Prostate gland (tissue), 2 donors: ENCODE data around the gene HGFAC. TPM values are rescaled to one million over a fixed set of nuclear protein-coding genes. Genes with fewer than 3 reads are reported as not detected.

Source experiments
- DNase-seq: peaks from one replicate; pipeline ENCODE4 v3.0.0-alpha.2; 2019; ENCODE audit warnings: low spot score
- H3K27ac ChIP-seq, 2 donors: fragments of 200-600 bp; sonication (generic); 2 replicates each; pipeline ENCODE4 v1.5.1; 2017 to 2019
- H3K27me3 ChIP-seq: fragments of 200-600 bp; sonication (generic); replicated peaks from 2 replicates; pipeline ENCODE4 v1.5.1; 2019; ENCODE audit not compliant: insufficient read depth
- H3K36me3 ChIP-seq, 2 donors: fragments of 200-600 bp; sonication (generic); 1 replicate in 1 of 2; 2 replicates in 1 of 2; pipeline versions ENCODE4 v1.5.1 to v1.8.1; 2017 to 2019
- H3K4me1 ChIP-seq: fragments of 200-600 bp; sonication (generic); replicated peaks from 2 replicates; pipeline ENCODE4 v1.5.1; 2019
- H3K4me3 ChIP-seq, 2 donors: fragments of 200-600 bp; sonication (generic); 2 replicates each; pipeline ENCODE4 v1.5.1; 2017 to 2019
- H3K9me3 ChIP-seq: fragments of 200-600 bp; sonication (generic); 2 replicates; pipeline ENCODE4 v1.5.1; 2017
- CTCF ChIP-seq, 4 experiments: fragments of 200-600 bp in 2 of 4; fragments of 450-650 bp in 2 of 4; sonication (generic) in 2 of 4; IDR thresholded peaks; 1 replicate in 3 of 4; 2 replicates in 1 of 4; pipeline ENCODE4 v1.5.1; 2016 to 2019; ENCODE audit warnings: antibody characterized with exemption in 4 of 4, mild to moderate bottlenecking in 2 of 4, moderate library complexity in 2 of 4
- POLR2A ChIP-seq: fragments of 450-650 bp; IDR thresholded peaks from one replicate; pipeline ENCODE4 v1.6.1; 2016; ENCODE audit warnings: antibody characterized with exemption, mild to moderate bottlenecking
- POLR2AphosphoS5 ChIP-seq: sonication (generic); formaldehyde crosslinking; IDR thresholded peaks from one replicate; pipeline ENCODE4 v1.6.1; 2017; ENCODE audit warnings: antibody characterized with exemption
- WGBS: methylation state at CpG from one replicate; pipeline ENCODE4 v1.1.5; 2018; 5-methylcytosine and 5-hydroxymethylcytosine counted together
- intact Hi-C: fragments of 100-400 bp; cut with DNase I; formaldehyde crosslinking; loops from one replicate; pipeline ENCODE4 v1.14.2; 2022
- total RNA-seq, 2 donors: library from RNA; depleted of rRNA; stranded (reverse); fragments of >200 nt; gene quantifications; one replicate each; pipeline ENCODE4 v1.1.0, GENCODE V29; 2016

The HGFAC gene
- total RNA-seq, 2 donors from 2014 or later = 0.27 to 1.9 TPM

- no peaks in the 10 kb centered on the region for H3K4me1 ChIP-seq
- TF ChIP-seq CTCF (IDR thresholded peaks at IDR 0.05) (no peak), POLR2A (no peak)
- H3K27me3 ChIP-seq = no peaks in the 10 kb centered on the region
- intact Hi-C loops = no loop called here
- H3K27ac ChIP-seq = no peak overlapping the region
- WGBS = 69% methylated on average over 19 of the region's 24 CpGs
- no peaks in the 10 kb centered on the region for H3K9me3 ChIP-seq
- peaks cover 0 to 11% of the 10 kb centered on the region in 2 donors for H3K36me3 ChIP-seq
- no peak for DNase-seq
- H3K4me3 ChIP-seq = no peak overlapping the region
These were observed 15.2 kb upstream of the HGFAC start for GRCh38 chr4:3426465-3427133.

- no peaks in the 10 kb centered on the region for H3K9me3 ChIP-seq
These were observed 14.7 kb upstream of the HGFAC start for GRCh38 chr4:3427134-3427476.

GRCh38 chr4:3427706-3428446, 13.9 kb upstream of the HGFAC start:
- H3K4me3 ChIP-seq = no peak overlapping the region
- 77% methylated on average over 17 of the region's 17 CpGs for WGBS
- no peak for DNase-seq
- H3K4me1 ChIP-seq = no peaks in the 10 kb centered on the region
- TF ChIP-seq POLR2AphosphoS5 = no peak
- no peak for TF ChIP-seq CTCF (IDR thresholded peaks at IDR 0.05)
- no peak for TF ChIP-seq POLR2A
- intact Hi-C loops = no loop called here
- H3K9me3 ChIP-seq = no peaks in the 10 kb centered on the region
- peaks cover 0 to 11% of the 10 kb centered on the region in 2 donors for H3K36me3 ChIP-seq
- no peak overlapping the region for H3K27ac ChIP-seq
- H3K27me3 ChIP-seq = no peaks in the 10 kb centered on the region

More at GRCh38 chr4:3427134-3427476, 14.7 kb upstream of the HGFAC start:
- H3K36me3 ChIP-seq = peaks cover 0 to 11% of the 10 kb centered on the region in 2 donors
- intact Hi-C loops = no loop called here
- H3K27ac ChIP-seq = no peak overlapping the region
- H3K27me3 ChIP-seq = no peaks in the 10 kb centered on the region
- H3K4me1 ChIP-seq = no peaks in the 10 kb centered on the region
- no peak for DNase-seq
- TF ChIP-seq CTCF (IDR thresholded peaks at IDR 0.05) = no peak
- TF ChIP-seq POLR2AphosphoS5 = no peak
- TF ChIP-seq POLR2A = no peak
- 93% methylated on average over 9 of the region's 9 CpGs for WGBS
- no peak overlapping the region for H3K4me3 ChIP-seq

GRCh38 chr4:3429651-3430050, 12.1 kb upstream of the HGFAC start:
- H3K36me3 ChIP-seq = peaks cover 0 to 5% of the 10 kb centered on the region in 2 donors
- intact Hi-C loops = no loop called here
- H3K4me1 ChIP-seq = no peaks in the 10 kb centered on the region
- no peak for TF ChIP-seq POLR2AphosphoS5
- TF ChIP-seq POLR2A = no peak
- no peak for TF ChIP-seq CTCF (IDR thresholded peaks at IDR 0.05)
- H3K27me3 ChIP-seq = no peaks in the 10 kb centered on the region
- no peak overlapping the region for H3K27ac ChIP-seq
- no peak for DNase-seq
- H3K9me3 ChIP-seq = no peaks in the 10 kb centered on the region
- WGBS = 90% methylated on average over 12 of the region's 12 CpGs
- no peak overlapping the region for H3K4me3 ChIP-seq

- intact Hi-C loops = no loop called here
- Histone ChIP-seq H3K4me3 (no peak overlapping the region), H3K36me3 (peaks cover 0 to 5% of the 10 kb centered on the region in 2 donors), H3K27me3 (no peaks in the 10 kb centered on the region), H3K4me1 (no peaks in the 10 kb centered on the region), H3K9me3 (no peaks in the 10 kb centered on the region), H3K27ac (no peak overlapping the region)
- TF ChIP-seq CTCF (IDR thresholded peaks at IDR 0.05) = no peak
- TF ChIP-seq POLR2A = no peak
- no peak for TF ChIP-seq POLR2AphosphoS5
- DNase-seq = no peak
- WGBS = 81% methylated on average over 21 of the region's 21 CpGs
These were observed 11.2 kb upstream of the HGFAC start for GRCh38 chr4:3430524-3430923.
